OCI-LY1 (cell line): Measurements from ENCODE around the gene JAKMIP2.

ENCODE experiments used
- CTCF ChIP-seq: fragments of 200-600 bp; sonication (generic), shearing (Covaris generic); IDR thresholded peaks from 2 replicates; pipeline ENCODE4 v1.5.1; 2017; ENCODE audit warnings: mild to moderate bottlenecking, antibody characterized with exemption, low read length, moderate library complexity, mixed read lengths
- EZH2 ChIP-seq: fragments of 200-600 bp; sonication (generic), shearing (Covaris generic); IDR thresholded peaks from 2 replicates; pipeline ENCODE4 v1.8.0; 2017; ENCODE audit warnings: borderline replicate concordance, mixed run types, mild to moderate bottlenecking, antibody characterized with exemption, low read length, moderate library complexity, mixed read lengths

- TF ChIP-seq CTCF (no peak), EZH2 (no peak)
Observed at GRCh38 chr5:147688656-147689356, 93.7 kb downstream of the JAKMIP2 start.
